Activated naive CD4-positive, alpha-beta T cell treated with anti-CD3 and anti-CD28 coated beads, Interleukin-2, amount 10 ng/mL, durations not matched to agents 7 days and 5 days (primary cell): ENCODE data around the gene TRIM73.
"Not testable (repeated sequence)": the region's sequence is repeated elsewhere in the genome, so short reads cannot be mapped to it uniquely, and the experiment has no call there.

Experiments
- CTCF ChIA-PET: fragments of 350-600 bp; sonication (Branson Sonifier 250); formaldehyde crosslinking; loops from one replicate; lab custom pipeline; 2021; ENCODE audit warnings: antibody characterized with exemption; lab: Charles Lee
- DNase-seq: peaks from one replicate; pipeline ENCODE4 v3.0.0-alpha.2; 2020
- H3K27ac Mint-ChIP-seq: one replicate; pipeline ENCODE4 v1.8.0; 2021; ENCODE audit warnings: mild to moderate bottlenecking, moderate library complexity, mixed read lengths
- H3K27me3 Mint-ChIP-seq: one replicate; pipeline ENCODE4 v1.8.0; 2021; ENCODE audit warnings: mild to moderate bottlenecking, mixed read lengths
- H3K36me3 Mint-ChIP-seq: one replicate; pipeline ENCODE4 v1.8.0; 2021; ENCODE audit warnings: mixed read lengths
- H3K4me1 Mint-ChIP-seq: one replicate; pipeline ENCODE4 v1.8.0; 2021; ENCODE audit warnings: mixed read lengths
- H3K4me3 Mint-ChIP-seq: one replicate; pipeline ENCODE4 v1.8.0; 2021; ENCODE audit warnings: mild to moderate bottlenecking, moderate library complexity, mixed read lengths
- H3K9me3 Mint-ChIP-seq: one replicate; pipeline ENCODE4 v1.8.0; 2021; ENCODE audit warnings: mixed read lengths

Gene TRIM73

GRCh38 chr7:75439000-75439399 lies 43.6 kb downstream of the TRIM73 start:
- Mint-ChIP-seq H3K4me1 (peaks cover 12% of the 10 kb centered on the region), H3K36me3 (peaks cover 50% of the 10 kb centered on the region)
- H3K27me3 Mint-ChIP-seq, H3K4me3 Mint-ChIP-seq, H3K27ac Mint-ChIP-seq, DNase-seq, H3K9me3 Mint-ChIP-seq, CTCF ChIA-PET: not testable (repeated sequence)

GRCh38 chr7:75442101-75442464 lies 46.7 kb downstream of the TRIM73 start:
- H3K27me3 Mint-ChIP-seq, H3K9me3 Mint-ChIP-seq, CTCF ChIA-PET, DNase-seq: not testable (repeated sequence)
- peak overlapping the region; percentile 87 for H3K4me3 Mint-ChIP-seq
- peaks cover 29% of the 10 kb centered on the region for H3K36me3 Mint-ChIP-seq
- H3K27ac Mint-ChIP-seq = peak overlapping the region; percentile 93
- H3K4me1 Mint-ChIP-seq = peaks cover 12% of the 10 kb centered on the region

GRCh38 chr7:75442465-75443111 lies 47.2 kb downstream of the TRIM73 start:
- H3K9me3 Mint-ChIP-seq, CTCF ChIA-PET, H3K27me3 Mint-ChIP-seq: not testable (repeated sequence)
- Mint-ChIP-seq H3K4me1 (peaks cover 12% of the 10 kb centered on the region), H3K27ac (peak overlapping the region; percentile 92), H3K36me3 (peaks cover 25% of the 10 kb centered on the region), H3K4me3 (peak overlapping the region; percentile 89)
- DNase-seq = peak; percentile 45

GRCh38 chr7:75449946-75450345 lies 54.5 kb downstream of the TRIM73 start:
- DNase-seq, CTCF ChIA-PET, H3K4me1 Mint-ChIP-seq, H3K27me3 Mint-ChIP-seq, H3K9me3 Mint-ChIP-seq, H3K4me3 Mint-ChIP-seq, H3K27ac Mint-ChIP-seq, H3K36me3 Mint-ChIP-seq: not testable (repeated sequence)

- H3K4me1 Mint-ChIP-seq, H3K4me3 Mint-ChIP-seq, CTCF ChIA-PET, H3K36me3 Mint-ChIP-seq, H3K27ac Mint-ChIP-seq, H3K9me3 Mint-ChIP-seq, DNase-seq, H3K27me3 Mint-ChIP-seq: not testable (repeated sequence)
Observed at GRCh38 chr7:75452494-75452955, 57.1 kb downstream of the TRIM73 start.
